Left ventricle myocardium inferior (tissue), 1 donor: Measurements from ENCODE around the gene CEP44. TPM values are rescaled to one million over a fixed set of nuclear protein-coding genes. Genes with fewer than 3 reads are reported as not detected.
"Not testable (repeated sequence)": the region's sequence is repeated elsewhere in the genome, so short reads cannot be mapped to it uniquely, and the experiment has no call there.

Experiments
- DNase-seq: peaks from one replicate; pipeline ENCODE4 v3.0.0-alpha.2; 2020
- H3K27ac ChIP-seq: fragments of 200-600 bp; replicated peaks from 2 replicates; pipeline ENCODE4 v1.8.0; 2021
- H3K27me3 ChIP-seq: fragments of 200-600 bp; 2 replicates; pipeline ENCODE4 v1.8.0; 2021; ENCODE audit warnings: low read depth
- H3K36me3 ChIP-seq: fragments of 200-600 bp; 2 replicates; pipeline ENCODE4 v1.8.0; 2021
- H3K4me1 ChIP-seq: fragments of 200-600 bp; 2 replicates; pipeline ENCODE4 v1.8.0; 2021
- H3K4me3 ChIP-seq: fragments of 200-600 bp; 2 replicates; pipeline ENCODE4 v1.8.0; 2021; ENCODE audit warnings: mild to moderate bottlenecking, moderate library complexity
- H3K9me3 ChIP-seq: fragments of 200-600 bp; replicated peaks from 2 replicates; pipeline ENCODE4 v1.8.0; 2021
- intact Hi-C: fragments of 100-400 bp; cut with micrococcal nuclease; formaldehyde crosslinking; loops from one replicate; pipeline ENCODE4 v1.11.0; 2022
- total RNA-seq: library from RNA; stranded (reverse); fragmentation: NEBNext Ultra II Directional; extraction: Animal tissue kit (Norgen Biotek cat#: 25700); gene quantifications from one replicate; pipeline ENCODE4 v1.2.1, GENCODE V29; 2021
- TF ChIP-seq, protein P1 (sequence below): fragments of 200-600 bp; IDR thresholded peaks from 2 replicates; pipeline ENCODE4 v1.8.0; 2021; ENCODE audit warnings: antibody characterized with exemption, mild to moderate bottlenecking, borderline replicate concordance
- donor health status: DM: no; HTN: yes; CAD: no; lungs with severe emphysema.

CEP44 gene
- total RNA-seq, 1 donor from 2014 or later: 11.2 TPM

DNA sequence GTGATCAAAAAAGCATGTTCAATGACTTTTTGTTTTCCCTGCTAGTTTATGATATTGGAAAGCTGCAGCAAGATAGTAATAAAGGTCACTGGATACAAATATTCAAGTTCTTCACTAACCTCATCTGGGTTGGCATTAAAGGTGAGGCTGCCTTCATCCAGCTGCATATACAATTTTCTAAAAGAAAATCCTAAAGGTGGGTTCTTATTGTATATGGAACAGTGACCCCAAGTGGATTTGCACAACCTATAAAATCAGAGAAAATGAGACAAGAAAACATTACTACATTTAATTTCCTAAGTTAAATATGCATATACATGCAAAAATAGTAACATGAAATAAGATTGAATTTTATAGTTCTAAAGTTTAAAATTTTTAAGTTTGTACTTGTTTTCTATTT, 24.1 kb upstream of the CEP44 start:
- Histone ChIP-seq H3K9me3 (no peaks in the 10 kb centered on the region), H3K4me3 (no peak overlapping the region), H3K4me1 (peaks cover 53% of the 10 kb centered on the region), H3K27me3 (no peaks in the 10 kb centered on the region), H3K36me3 (peaks cover 17% of the 10 kb centered on the region), H3K27ac (no peak overlapping the region)
- TF ChIP-seq, protein P1, sequence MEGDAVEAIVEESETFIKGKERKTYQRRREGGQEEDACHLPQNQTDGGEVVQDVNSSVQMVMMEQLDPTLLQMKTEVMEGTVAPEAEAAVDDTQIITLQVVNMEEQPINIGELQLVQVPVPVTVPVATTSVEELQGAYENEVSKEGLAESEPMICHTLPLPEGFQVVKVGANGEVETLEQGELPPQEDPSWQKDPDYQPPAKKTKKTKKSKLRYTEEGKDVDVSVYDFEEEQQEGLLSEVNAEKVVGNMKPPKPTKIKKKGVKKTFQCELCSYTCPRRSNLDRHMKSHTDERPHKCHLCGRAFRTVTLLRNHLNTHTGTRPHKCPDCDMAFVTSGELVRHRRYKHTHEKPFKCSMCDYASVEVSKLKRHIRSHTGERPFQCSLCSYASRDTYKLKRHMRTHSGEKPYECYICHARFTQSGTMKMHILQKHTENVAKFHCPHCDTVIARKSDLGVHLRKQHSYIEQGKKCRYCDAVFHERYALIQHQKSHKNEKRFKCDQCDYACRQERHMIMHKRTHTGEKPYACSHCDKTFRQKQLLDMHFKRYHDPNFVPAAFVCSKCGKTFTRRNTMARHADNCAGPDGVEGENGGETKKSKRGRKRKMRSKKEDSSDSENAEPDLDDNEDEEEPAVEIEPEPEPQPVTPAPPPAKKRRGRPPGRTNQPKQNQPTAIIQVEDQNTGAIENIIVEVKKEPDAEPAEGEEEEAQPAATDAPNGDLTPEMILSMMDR: no peak
- DNase-seq: no peak
- intact Hi-C loops: no loop called here

DNA sequence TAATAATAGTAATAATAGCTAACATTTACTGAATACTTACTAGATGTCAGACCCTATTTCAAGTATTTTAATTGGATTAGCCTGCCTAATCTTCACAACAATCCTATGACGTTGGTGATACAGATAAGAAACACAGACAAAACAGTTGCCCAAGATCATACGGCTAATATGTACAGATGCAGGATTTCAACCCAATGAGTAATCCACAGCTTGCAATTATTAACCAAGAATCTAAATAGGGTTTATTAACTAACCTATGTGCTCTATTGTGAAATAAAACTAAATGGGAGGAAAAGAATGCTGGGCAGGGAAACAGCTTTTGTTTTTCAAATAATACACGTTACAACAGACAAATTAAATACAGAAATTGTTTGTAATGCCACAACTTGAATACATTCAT, 23.6 kb upstream of the CEP44 start:
- no peak overlapping the region for H3K27ac ChIP-seq
- intact Hi-C loops: no loop called here
- H3K4me3 ChIP-seq: no peak overlapping the region
- H3K36me3 ChIP-seq: peaks cover 17% of the 10 kb centered on the region
- H3K4me1 ChIP-seq: peaks cover 58% of the 10 kb centered on the region
- TF ChIP-seq, protein P1: no peak
- H3K9me3 ChIP-seq: no peaks in the 10 kb centered on the region
- no peak for DNase-seq
- H3K27me3 ChIP-seq: no peaks in the 10 kb centered on the region

DNA sequence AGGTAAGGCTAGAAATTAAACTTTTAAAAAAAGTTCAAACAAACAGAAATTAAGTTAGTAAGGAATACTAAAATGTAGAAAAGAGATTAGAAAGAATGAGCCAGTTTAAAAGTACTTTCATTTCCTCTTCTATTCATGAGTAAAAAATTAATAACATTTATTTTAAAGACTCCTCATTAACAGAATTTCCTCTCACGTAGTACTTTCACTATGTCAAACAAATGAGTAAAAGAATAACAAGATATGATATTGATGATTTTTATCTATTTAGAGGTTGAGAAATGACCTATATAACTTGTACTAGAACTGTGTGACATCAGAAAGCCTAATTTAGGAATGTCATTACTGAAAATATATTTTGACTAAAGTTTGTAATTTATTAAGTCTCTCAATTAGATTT, 22.3 kb upstream of the CEP44 start:
- not testable (repeated sequence) for H3K4me3 ChIP-seq, H3K27ac ChIP-seq, DNase-seq

DNA sequence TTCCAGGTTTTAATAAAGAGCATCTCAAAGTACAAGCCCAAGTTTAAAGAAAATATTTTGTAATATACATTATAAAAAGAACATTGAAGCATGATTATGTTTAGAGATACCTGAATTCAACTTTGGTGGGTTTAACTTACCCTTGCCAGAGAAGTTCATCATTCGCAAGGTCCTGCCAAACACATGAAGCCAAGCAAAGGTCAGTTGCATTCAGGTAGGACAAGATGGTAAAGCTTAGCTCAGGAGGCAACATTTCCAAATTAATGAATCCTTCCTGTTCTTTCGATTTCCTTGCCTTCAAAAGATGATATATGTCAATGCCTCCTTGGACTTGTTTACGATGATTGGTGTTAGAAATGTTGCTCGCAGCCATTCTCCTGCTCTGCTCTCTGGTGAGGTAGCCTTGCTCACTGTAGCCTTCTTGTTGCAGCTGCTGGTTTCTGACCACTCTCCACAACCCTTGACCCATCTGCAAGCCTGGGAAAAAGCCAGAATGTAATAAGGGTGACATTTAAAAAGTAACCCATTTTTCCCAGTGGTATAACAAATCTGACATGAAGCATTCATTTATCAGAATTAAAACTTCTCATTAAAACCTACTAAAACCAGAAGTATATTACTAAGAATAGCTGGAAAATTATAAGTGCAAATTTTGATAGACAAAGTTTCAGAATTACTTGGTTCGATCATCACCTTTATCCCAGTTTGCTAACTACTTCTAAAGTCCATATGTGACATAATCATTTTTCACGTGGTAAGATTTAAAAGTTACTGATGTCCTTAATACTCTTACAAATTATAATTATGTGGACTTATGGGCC, 20.9 kb upstream of the CEP44 start:
- DNase-seq: no peak
- Histone ChIP-seq H3K27me3 (no peaks in the 10 kb centered on the region), H3K27ac (no peak overlapping the region), H3K4me3 (no peak overlapping the region), H3K36me3 (peaks cover 8% of the 10 kb centered on the region), H3K9me3 (no peaks in the 10 kb centered on the region), H3K4me1 (peaks cover 57% of the 10 kb centered on the region)
- intact Hi-C loops: no loop called here
- TF ChIP-seq, protein P1: no peak

More for the DNA sequence above, 22.3 kb upstream of the CEP44 start:
- Histone ChIP-seq H3K36me3 (peaks cover 17% of the 10 kb centered on the region), H3K4me1 (peaks cover 61% of the 10 kb centered on the region)
- intact Hi-C loops, H3K27me3 ChIP-seq, H3K9me3 ChIP-seq: not testable (repeated sequence)

DNA sequence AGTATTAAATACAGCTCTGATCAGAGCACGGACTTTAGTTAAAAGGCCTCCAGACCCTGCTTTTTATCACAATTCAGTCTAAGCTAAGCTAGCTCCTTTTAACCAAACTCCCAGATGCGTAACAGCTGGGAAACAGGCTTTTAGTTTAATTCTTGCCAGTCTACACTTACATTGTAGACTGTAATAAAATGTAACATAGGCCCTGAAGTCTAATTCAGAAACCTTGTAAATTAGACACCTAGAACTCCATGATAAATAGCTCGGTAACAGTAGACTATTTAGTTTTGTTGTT, 20.3 kb upstream of the CEP44 start:
- Histone ChIP-seq H3K9me3 (no peaks in the 10 kb centered on the region), H3K4me1 (peaks cover 57% of the 10 kb centered on the region), H3K4me3 (no peak overlapping the region), H3K27me3 (no peaks in the 10 kb centered on the region), H3K36me3 (peaks cover 5% of the 10 kb centered on the region), H3K27ac (no peak overlapping the region)
- intact Hi-C loops: no loop called here
- DNase-seq: no peak
- TF ChIP-seq, protein P1: no peak

DNA sequence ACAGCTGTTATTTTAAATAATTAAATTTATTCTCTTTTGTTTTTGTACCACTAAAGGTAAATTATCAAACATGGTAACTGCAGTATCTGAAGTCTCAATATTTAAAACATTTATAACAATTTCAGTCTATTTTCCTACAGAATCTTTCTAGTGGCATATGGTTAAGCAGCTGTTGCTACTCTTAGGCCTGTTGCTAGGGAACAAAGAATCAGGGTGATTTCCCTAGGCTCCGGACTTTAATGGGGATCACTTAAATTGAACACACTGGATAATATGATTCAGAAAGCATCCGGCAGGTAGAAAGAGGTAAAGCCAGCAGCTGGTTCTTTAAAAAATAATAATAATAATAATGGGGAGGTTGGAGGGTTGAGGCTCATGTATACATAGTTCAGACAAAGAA, 17.8 kb upstream of the CEP44 start:
- no peak for DNase-seq
- TF ChIP-seq, protein P1: no peak
- Histone ChIP-seq H3K9me3 (no peaks in the 10 kb centered on the region), H3K27me3 (no peaks in the 10 kb centered on the region), H3K4me3 (no peak overlapping the region), H3K4me1 (peaks cover 40% of the 10 kb centered on the region), H3K36me3 (no peaks in the 10 kb centered on the region), H3K27ac (no peak overlapping the region)
- intact Hi-C loops: no loop called here
